ENCODE results near the gene CNMD. TPM values are rescaled to one million over a fixed set of nuclear protein-coding genes. Genes with fewer than 3 reads are reported as not detected.

Gene CNMD
- total and polyA plus RNA-seq, 2 of the 4 experiments (the other 2 are of a cell fraction): not detected

DNA sequence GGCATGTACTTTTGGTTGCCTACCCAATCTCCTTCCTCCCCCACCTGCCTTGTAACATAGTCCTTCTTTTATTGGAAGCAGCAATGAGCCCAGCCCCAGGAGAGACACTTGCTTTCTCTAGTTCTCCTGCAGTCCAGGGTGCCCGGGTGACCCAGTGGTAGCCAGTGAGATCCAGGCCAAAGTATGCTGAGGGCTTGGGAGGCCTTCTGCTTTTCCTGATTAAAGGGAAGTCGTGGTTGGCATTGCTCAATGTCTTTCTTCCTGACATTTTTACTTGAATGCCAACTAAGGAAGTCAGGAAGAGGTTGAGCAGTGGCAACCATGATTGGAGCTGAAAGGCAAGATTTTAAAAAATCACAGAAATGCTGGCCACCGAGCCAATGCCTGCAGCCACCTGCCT, 25.7 kb downstream of the CNMD start:
- Histone ChIP-seq H3K36me3 (ENCODE audit: control insufficient read depth, insufficient read depth, low read length) (no peaks in the 10 kb centered on the region), H3K79me1 (ENCODE audit: low read depth in 1 of 2, low read length in 2 of 2) (no peaks in the 10 kb centered on the region), H3K4me1 (ENCODE audit: control insufficient read depth, insufficient read depth, low read length) (no peaks in the 10 kb centered on the region), H4K91ac (ENCODE audit: insufficient read depth, low read depth, low read length) (no peak overlapping the region), H3K4me2 (ENCODE audit: low read depth, low read length) (no peak overlapping the region), H2AK5ac (ENCODE audit: low read depth, low read length) (no peak overlapping the region), H3K9me1 (ENCODE audit: insufficient read depth, low read length) (no peaks in the 10 kb centered on the region), H4K20me1 (ENCODE audit: insufficient read depth, low read length) (no peaks in the 10 kb centered on the region), H3K18ac (ENCODE audit: low read depth, low read length) (no peak overlapping the region), H4K5ac (ENCODE audit: low read depth, low read length) (no peak overlapping the region), H2BK15ac (ENCODE audit: low read depth, low read length) (no peak overlapping the region), H3K9me3 (ENCODE audit: control insufficient read depth, insufficient read depth, low read length) (no peaks in the 10 kb centered on the region), H2BK120ac (ENCODE audit: low read depth, low read length) (no peak overlapping the region), H2AFZ (replicated peaks; ENCODE audit: low read length, poor library complexity) (no peak overlapping the region), H3K14ac (replicated peaks; ENCODE audit: low read depth, low read length) (no peak overlapping the region), H3K4ac (ENCODE audit: low read depth, low read length) (no peak overlapping the region), H3K56ac (ENCODE audit: extremely low read depth, insufficient read depth, low read length) (no peak overlapping the region), H3K27ac (ENCODE audit: insufficient read depth, low read length) (no peak overlapping the region), H3K4me3 (ENCODE audit: insufficient read depth, low read depth, low read length) (no peak overlapping the region), H2BK20ac (ENCODE audit: low read depth, low read length) (no peak overlapping the region), H3K23ac (ENCODE audit: low read depth, low read length) (no peak overlapping the region), H3K9ac (ENCODE audit: low read depth, low read length) (no peak overlapping the region), H2BK5ac (ENCODE audit: low read depth, low read length, poor library complexity, severe bottlenecking) (no peak overlapping the region), H4K8ac (ENCODE audit: low read depth in 2 of 2, low read length in 2 of 2) (no peak overlapping the region), H3K27me3 (ENCODE audit: control insufficient read depth, insufficient read depth, low read length) (no peaks in the 10 kb centered on the region; the same call in 1 of the 2 replicates), H2AK9ac (replicated peaks; ENCODE audit: low read depth, low read length, poor library complexity) (no peak overlapping the region)
- in situ Hi-C loops (cut with MboI; ENCODE audit: low sequenced_read_pairs) (no loop called here), dilution Hi-C loops (cut with HindIII; ENCODE audit: low sequenced_read_pairs, unreplicated experiment) (no loop called here), intact Hi-C loops (cut with micrococcal nuclease) (no loop called here)
- ATAC-seq (ENCODE audit: low read depth) (no peak), DNase-seq (no peak)
- BruUV-seq (replicated peaks): no TSS peak
- ChIA-PET POLR2A (ENCODE audit: unreplicated experiment) (no interaction called here), CTCF (no interaction called here)
- 60% methylated on average over 1 of the region's 3 CpGs; no CpG with 5 or more reads in 1 of the 2 experiments for WGBS, 2 experiments (ENCODE audit: extremely low coverage in 2 of 2, insufficient read length in 1 of 2)
- TF ChIP-seq RCOR1 (IDR thresholded peaks at IDR 0.05; ENCODE audit: insufficient replicate concordance, low read length) (no peak), USF2 (IDR thresholded peaks at IDR 0.05; ENCODE audit: low read depth, low read length) (no peak), ELK1 (IDR thresholded peaks at IDR 0.05; ENCODE audit: borderline replicate concordance, low read depth, low read length) (no peak), CHD1 (IDR thresholded peaks at IDR 0.05; ENCODE audit: low read depth, low read length) (no peak)
